ENCODE results near the gene PRDM16. TPM values are rescaled to one million over a fixed set of nuclear protein-coding genes. Genes with fewer than 3 reads are reported as not detected.

Gene PRDM16
- total RNA-seq, 1 experiment from 2014 or later = 0.09 TPM

- no TSS peak for BruUV-seq (replicated peaks)
- Mint-ChIP-seq H3K27me3 (ENCODE audit: unreplicated experiment) (peaks cover 38% of the 10 kb centered on the region), H3K4me3 (ENCODE audit: low read depth, unreplicated experiment) (no peak overlapping the region), H3K27ac (ENCODE audit: unreplicated experiment) (no peak overlapping the region), H3K9me3 (ENCODE audit: low read depth, unreplicated experiment) (no peaks in the 10 kb centered on the region), H3K36me3 (ENCODE audit: insufficient read depth, unreplicated experiment) (peaks cover 5% of the 10 kb centered on the region), H3K4me1 (ENCODE audit: low read depth, unreplicated experiment) (no peaks in the 10 kb centered on the region)
- no peak for TF ChIP-seq CTCF (IDR thresholded peaks at IDR 0.05; ENCODE audit: unreplicated experiment)
- CTCF ChIA-PET = no interaction called here
- DNase-seq = no peak
- intact Hi-C loops (cut with micrococcal nuclease; ENCODE audit: unreplicated experiment) = no loop called here
Observed at GRCh38 chr1:3082571-3083516, 13.8 kb downstream of the PRDM16 start.

GRCh38 chr1:3084154-3084553, 15.2 kb downstream of the PRDM16 start:
- intact Hi-C loops (cut with micrococcal nuclease; ENCODE audit: unreplicated experiment) = no loop called here
- CTCF ChIA-PET = no interaction called here
- Mint-ChIP-seq H3K36me3 (ENCODE audit: insufficient read depth, unreplicated experiment) (peaks cover 5% of the 10 kb centered on the region), H3K9me3 (ENCODE audit: low read depth, unreplicated experiment) (no peaks in the 10 kb centered on the region), H3K4me3 (ENCODE audit: low read depth, unreplicated experiment) (no peak overlapping the region), H3K4me1 (ENCODE audit: low read depth, unreplicated experiment) (no peaks in the 10 kb centered on the region), H3K27ac (ENCODE audit: unreplicated experiment) (no peak overlapping the region), H3K27me3 (ENCODE audit: unreplicated experiment) (peaks cover 25% of the 10 kb centered on the region)
- no TSS peak for BruUV-seq (replicated peaks)
- no peak for TF ChIP-seq CTCF (IDR thresholded peaks at IDR 0.05; ENCODE audit: unreplicated experiment)
- DNase-seq = no peak

- TF ChIP-seq CTCF (IDR thresholded peaks at IDR 0.05; ENCODE audit: unreplicated experiment) = no peak
- CTCF ChIA-PET = no interaction called here
- no TSS peak for BruUV-seq (replicated peaks)
- no peak for DNase-seq
- Mint-ChIP-seq H3K9me3 (ENCODE audit: low read depth, unreplicated experiment) (no peaks in the 10 kb centered on the region), H3K27me3 (ENCODE audit: unreplicated experiment) (peaks cover 19% of the 10 kb centered on the region), H3K4me3 (ENCODE audit: low read depth, unreplicated experiment) (no peak overlapping the region), H3K36me3 (ENCODE audit: insufficient read depth, unreplicated experiment) (peaks cover 5% of the 10 kb centered on the region), H3K27ac (ENCODE audit: unreplicated experiment) (no peak overlapping the region), H3K4me1 (ENCODE audit: low read depth, unreplicated experiment) (no peaks in the 10 kb centered on the region)
- intact Hi-C loops (cut with micrococcal nuclease; ENCODE audit: unreplicated experiment) = no loop called here
Observed at GRCh38 chr1:3084726-3085125, 15.7 kb downstream of the PRDM16 start.

- no peaks in the 10 kb centered on the region for H3K9me3 Mint-ChIP-seq (ENCODE audit: low read depth, unreplicated experiment)
- intact Hi-C loops (cut with micrococcal nuclease; ENCODE audit: unreplicated experiment) = no loop called here
- peaks cover 12% of the 10 kb centered on the region for H3K27me3 Mint-ChIP-seq (ENCODE audit: unreplicated experiment)
- no peak overlapping the region for H3K4me3 Mint-ChIP-seq (ENCODE audit: low read depth, unreplicated experiment)
- H3K36me3 Mint-ChIP-seq (ENCODE audit: insufficient read depth, unreplicated experiment) = peaks cover 5% of the 10 kb centered on the region
- no TSS peak for BruUV-seq (replicated peaks)
- no peak overlapping the region for H3K27ac Mint-ChIP-seq (ENCODE audit: unreplicated experiment)
- CTCF ChIA-PET = no interaction called here
- TF ChIP-seq CTCF (IDR thresholded peaks at IDR 0.05; ENCODE audit: unreplicated experiment) = no peak
- no peaks in the 10 kb centered on the region for H3K4me1 Mint-ChIP-seq (ENCODE audit: low read depth, unreplicated experiment)
- DNase-seq = no peak
Observed at GRCh38 chr1:3085721-3086120, 16.7 kb downstream of the PRDM16 start.
